Neural progenitor cell (in vitro differentiated cells): ENCODE results near the gene KRTAP19-1. TPM values are rescaled to one million over a fixed set of nuclear protein-coding genes. Genes with fewer than 3 reads are reported as not detected.

Experiments
- DNase-seq: peaks from one replicate; pipeline ENCODE4 v3.0.0-alpha.2; 2016; ENCODE audit warnings: low spot score
- H2AFZ ChIP-seq: fragments of 200-600 bp; sonication (generic); replicated peaks from 2 replicates; pipeline ENCODE4 v1.6.1; 2016; ENCODE audit warnings: antibody characterized with exemption
- H3F3A ChIP-seq: fragments of 200-600 bp; sonication (generic); 2 replicates; pipeline ENCODE4 v1.6.1; 2016; ENCODE audit warnings: antibody characterized with exemption, low read depth
- H3K27ac ChIP-seq: fragments of 200-600 bp; sonication (generic); 2 replicates; pipeline ENCODE4 v1.5.1; 2016; ENCODE audit warnings: mild to moderate bottlenecking
- H3K27me3 ChIP-seq: fragments of 200-600 bp; sonication (generic); 2 replicates; pipeline ENCODE4 v1.6.1; 2016; ENCODE audit warnings: mild to moderate bottlenecking, moderate library complexity
- H3K36me3 ChIP-seq: fragments of 200-600 bp; sonication (generic); 2 replicates; pipeline ENCODE4 v1.5.1; 2016
- H3K4me1 ChIP-seq: fragments of 200-600 bp; sonication (generic); 2 replicates; pipeline ENCODE4 v1.6.1; 2016; ENCODE audit warnings: mixed run types
- H3K4me2 ChIP-seq: fragments of 200-600 bp; sonication (generic); 2 replicates; pipeline ENCODE4 v1.6.1; 2016
- H3K4me3 ChIP-seq: fragments of 200-600 bp; sonication (generic); 2 replicates; pipeline ENCODE4 v1.5.1; 2016
- H3K79me2 ChIP-seq: fragments of 200-600 bp; sonication (generic); 2 replicates; pipeline ENCODE4 v1.6.1; 2016; ENCODE audit warnings: low read depth
- H3K9ac ChIP-seq: fragments of 200-600 bp; sonication (generic); 2 replicates; pipeline ENCODE4 v1.6.1; 2016
- H3K9me3 ChIP-seq: fragments of 200-600 bp; sonication (generic); 2 replicates; pipeline ENCODE4 v1.5.1; 2016; ENCODE audit warnings: low read depth
- H4K20me1 ChIP-seq: fragments of 200-600 bp; sonication (generic); 2 replicates; pipeline ENCODE4 v1.6.1; 2016; ENCODE audit warnings: low read depth
- H3K27ac Mint-ChIP-seq: 3 replicates; pipeline ENCODE4 v1.8.0; 2021; ENCODE audit warnings: mixed read lengths
- H3K27me3 Mint-ChIP-seq: 2 replicates; pipeline ENCODE4 v1.8.0; 2022; ENCODE audit warnings: low read depth, mild to moderate bottlenecking, inconsistent platforms, moderate library complexity, mixed read lengths; ENCODE audit not compliant: insufficient read depth
- H3K36me3 Mint-ChIP-seq: 3 replicates; pipeline ENCODE4 v1.8.0; 2021; ENCODE audit warnings: mixed read lengths
- H3K4me1 Mint-ChIP-seq: 3 replicates; pipeline ENCODE4 v1.8.0; 2021; ENCODE audit warnings: mixed read lengths
- H3K4me3 Mint-ChIP-seq: 3 replicates; pipeline ENCODE4 v1.8.0; 2021; ENCODE audit warnings: mild to moderate bottlenecking, moderate library complexity, mixed read lengths
- H3K9me3 Mint-ChIP-seq: 3 replicates; pipeline ENCODE4 v1.8.0; 2020; ENCODE audit warnings: mixed read lengths
- CTCF ChIP-seq: fragments of 200-600 bp; sonication (generic); IDR thresholded peaks from 2 replicates; pipeline ENCODE4 v1.5.1; 2017; ENCODE audit warnings: antibody characterized with exemption, mild to moderate bottlenecking
- EZH2 ChIP-seq: fragments of 200-600 bp; sonication (generic); IDR thresholded peaks from 2 replicates; pipeline ENCODE4 v1.6.1; 2017; ENCODE audit warnings: antibody characterized with exemption, mild to moderate bottlenecking, moderate library complexity
- EZH2phosphoT487 ChIP-seq: fragments of 200-600 bp; sonication (generic); IDR thresholded peaks from 2 replicates; pipeline ENCODE4 v1.6.1; 2017; ENCODE audit warnings: antibody characterized with exemption
- total RNA-seq: library from RNA; depleted of rRNA; stranded (reverse); fragments of >200 nt; gene quantifications from 2 replicates; pipeline ENCODE4 v1.2.3, GENCODE V29; 2015; ENCODE audit warnings: low replicate concordance

Gene KRTAP19-1
- total RNA-seq, 1 donor from 2014 or later, result not detected

- H3K27ac ChIP-seq, result no peak overlapping the region
Observed at GRCh38 chr21:30447056-30447455, 33.1 kb downstream of the KRTAP19-1 start.

GRCh38 chr21:30444204-30444603, 36.0 kb downstream of the KRTAP19-1 start:
- DNase-seq, result peak; percentile 18
- Mint-ChIP-seq H3K27me3 (no peaks in the 10 kb centered on the region), H3K4me3 (no peak overlapping the region), H3K27ac (no peak overlapping the region), H3K9me3 (no peaks in the 10 kb centered on the region), H3K36me3 (no peaks in the 10 kb centered on the region), H3K4me1 (no peaks in the 10 kb centered on the region)
- H3K27ac ChIP-seq, result no peak overlapping the region
- no peak overlapping the region for H3K9ac ChIP-seq
- no peaks in the 10 kb centered on the region for H3K4me1 ChIP-seq
- H3K79me2 ChIP-seq, result no peaks in the 10 kb centered on the region
- H3K9me3 ChIP-seq, result no peaks in the 10 kb centered on the region
- H4K20me1 ChIP-seq, result no peaks in the 10 kb centered on the region
- no peaks in the 10 kb centered on the region for H3F3A ChIP-seq
- H3K36me3 ChIP-seq, result no peaks in the 10 kb centered on the region
- H3K4me2 ChIP-seq, result no peak overlapping the region
- H2AFZ ChIP-seq, result no peak overlapping the region
- no peaks in the 10 kb centered on the region for H3K27me3 ChIP-seq
- TF ChIP-seq EZH2phosphoT487 (no peak), CTCF (no peak), EZH2 (no peak)
- H3K4me3 ChIP-seq, result no peak overlapping the region

More at GRCh38 chr21:30447056-30447455, 33.1 kb downstream of the KRTAP19-1 start:
- no peak for DNase-seq
- no peaks in the 10 kb centered on the region for H3F3A ChIP-seq
- H4K20me1 ChIP-seq, result no peaks in the 10 kb centered on the region
- no peaks in the 10 kb centered on the region for H3K9me3 ChIP-seq
- no peak overlapping the region for H3K9ac ChIP-seq
- no peaks in the 10 kb centered on the region for H3K36me3 ChIP-seq
- H3K9me3 Mint-ChIP-seq, result no peaks in the 10 kb centered on the region
- no peak overlapping the region for H3K27ac Mint-ChIP-seq
- H3K4me1 ChIP-seq, result no peaks in the 10 kb centered on the region
- H3K79me2 ChIP-seq, result no peaks in the 10 kb centered on the region
- no peak overlapping the region for H2AFZ ChIP-seq
- no peaks in the 10 kb centered on the region for H3K36me3 Mint-ChIP-seq
- no peak overlapping the region for H3K4me2 ChIP-seq
- TF ChIP-seq EZH2, result no peak
- H3K27me3 ChIP-seq, result no peaks in the 10 kb centered on the region
- no peaks in the 10 kb centered on the region for H3K4me1 Mint-ChIP-seq
- H3K4me3 ChIP-seq, result no peak overlapping the region
- H3K4me3 Mint-ChIP-seq, result no peak overlapping the region
- H3K27me3 Mint-ChIP-seq, result no peaks in the 10 kb centered on the region

- H3K4me1 ChIP-seq, result no peaks in the 10 kb centered on the region
- H3K27me3 ChIP-seq, result no peaks in the 10 kb centered on the region
- H3K4me1 Mint-ChIP-seq, result no peaks in the 10 kb centered on the region
- H3K27ac Mint-ChIP-seq, result no peak overlapping the region
- H3K27me3 Mint-ChIP-seq, result no peaks in the 10 kb centered on the region
- H3K36me3 ChIP-seq, result no peaks in the 10 kb centered on the region
- no peak overlapping the region for H3K4me3 ChIP-seq
- H3K4me3 Mint-ChIP-seq, result no peak overlapping the region
- no peaks in the 10 kb centered on the region for H3K36me3 Mint-ChIP-seq
- no peak overlapping the region for H3K9ac ChIP-seq
- TF ChIP-seq EZH2 (no peak), EZH2phosphoT487 (no peak), CTCF (no peak)
- no peaks in the 10 kb centered on the region for H3K9me3 Mint-ChIP-seq
- DNase-seq, result no peak
- H3F3A ChIP-seq, result no peaks in the 10 kb centered on the region
- H4K20me1 ChIP-seq, result no peaks in the 10 kb centered on the region
- no peak overlapping the region for H2AFZ ChIP-seq
- H3K9me3 ChIP-seq, result no peaks in the 10 kb centered on the region
- H3K27ac ChIP-seq, result no peak overlapping the region
- no peaks in the 10 kb centered on the region for H3K79me2 ChIP-seq
- H3K4me2 ChIP-seq, result no peak overlapping the region
Observed at GRCh38 chr21:30443226-30443625, 36.9 kb downstream of the KRTAP19-1 start.

- H3K9me3 Mint-ChIP-seq, result no peaks in the 10 kb centered on the region
- no peak within 1 kb of the TSS for H3K27ac Mint-ChIP-seq
- H3K27me3 Mint-ChIP-seq, result no peaks in the 10 kb centered on the region
Observed at GRCh38 chr21:30439975-30440374, 40.2 kb downstream of the KRTAP19-1 start, which contains the start of gene KRTAP15-1. TSS of gene KRTAP15-1 (plus strand) at chr21:30440275. CDS start at chr21:30440328, 53 bp downstream.

More at GRCh38 chr21:30439975-30440374, 40.2 kb downstream of the KRTAP19-1 start, which contains the start of gene KRTAP15-1:
- Histone ChIP-seq H3K9ac (no peak within 1 kb of the TSS), H3K4me1 (no peaks in the 10 kb centered on the region), H3K27me3 (no peaks in the 10 kb centered on the region), H3K27ac (no peak within 1 kb of the TSS), H3K36me3 (no peaks in the 10 kb centered on the region), H3K79me2 (no peaks in the 10 kb centered on the region), H2AFZ (no peak within 1 kb of the TSS), H4K20me1 (no peaks in the 10 kb centered on the region), H3K9me3 (no peaks in the 10 kb centered on the region), H3F3A (no peaks in the 10 kb centered on the region), H3K4me2 (no peak within 1 kb of the TSS), H3K4me3 (no peak within 1 kb of the TSS)
- TF ChIP-seq EZH2 (no peak), CTCF (no peak), EZH2phosphoT487 (no peak)
- no peak for DNase-seq
- Mint-ChIP-seq H3K4me1 (no peaks in the 10 kb centered on the region), H3K36me3 (no peaks in the 10 kb centered on the region), H3K4me3 (no peak within 1 kb of the TSS)
